ENCODE data around the gene SPATA3. TPM values are rescaled to one million over a fixed set of nuclear protein-coding genes. Genes with fewer than 3 reads are reported as not detected.

Gene SPATA3
- total RNA-seq, 1 donor from 2014 or later, result not detected

DNA sequence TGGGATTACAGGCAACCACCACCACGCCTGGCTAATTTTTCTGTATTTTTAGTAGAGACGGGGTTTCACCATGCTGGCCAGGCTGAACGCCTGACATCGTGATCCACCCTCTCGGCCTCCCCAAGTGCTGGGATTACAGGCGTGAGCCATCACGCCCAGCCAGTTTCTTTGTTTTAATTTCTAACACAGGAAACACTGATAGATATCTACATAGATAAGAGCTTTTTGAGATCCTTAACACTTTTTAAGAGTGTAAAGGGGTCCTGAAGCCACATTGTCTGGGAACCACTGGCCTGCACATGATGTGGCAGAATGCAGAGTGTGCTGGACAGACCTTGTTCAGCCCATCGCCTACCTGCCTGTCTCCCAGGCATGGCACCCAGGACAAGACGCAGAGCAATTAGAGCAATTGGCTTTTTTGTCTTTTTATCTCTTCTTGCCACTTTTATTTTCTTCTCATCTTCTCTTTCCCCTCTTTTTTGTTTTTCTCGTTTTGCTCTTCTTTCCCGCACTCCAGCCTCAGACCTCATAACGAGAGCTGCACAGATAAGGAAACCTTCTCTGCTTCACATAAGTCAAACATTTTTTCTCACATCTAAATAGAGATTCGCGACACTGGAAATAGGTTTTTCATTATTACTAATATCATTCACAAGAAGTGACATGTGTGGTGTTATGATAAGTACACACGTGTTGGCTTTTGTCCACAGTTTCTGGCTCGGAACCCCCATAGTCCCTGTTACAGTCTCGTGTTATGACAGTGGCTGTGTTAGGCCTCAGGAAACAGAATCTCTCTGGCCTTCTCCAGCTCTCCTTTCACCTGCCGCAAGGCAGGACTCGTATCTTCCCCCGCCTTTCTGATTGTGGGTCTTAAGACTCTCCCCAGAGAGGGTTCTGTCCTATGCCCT lies 45.7 kb upstream of the SPATA3 start:
- Histone ChIP-seq H3K36me3 (no peaks in the 10 kb centered on the region), H3K4me3 (no peak overlapping the region), H3K27ac (no peak overlapping the region), H3K4me1 (no peaks in the 10 kb centered on the region), H3K27me3 (no peaks in the 10 kb centered on the region), H3K9me3 (no peaks in the 10 kb centered on the region)
- no peak for DNase-seq (ENCODE audit: extremely low spot score in 2 of 2)
- TF ChIP-seq POLR2AphosphoS5 (IDR thresholded peaks at IDR 0.05; ENCODE audit: insufficient read depth in 1 of 2, low read depth in 1 of 2) (no peak), POLR2A (IDR thresholded peaks at IDR 0.05) (no peak)
- TF ChIP-seq, protein P1, sequence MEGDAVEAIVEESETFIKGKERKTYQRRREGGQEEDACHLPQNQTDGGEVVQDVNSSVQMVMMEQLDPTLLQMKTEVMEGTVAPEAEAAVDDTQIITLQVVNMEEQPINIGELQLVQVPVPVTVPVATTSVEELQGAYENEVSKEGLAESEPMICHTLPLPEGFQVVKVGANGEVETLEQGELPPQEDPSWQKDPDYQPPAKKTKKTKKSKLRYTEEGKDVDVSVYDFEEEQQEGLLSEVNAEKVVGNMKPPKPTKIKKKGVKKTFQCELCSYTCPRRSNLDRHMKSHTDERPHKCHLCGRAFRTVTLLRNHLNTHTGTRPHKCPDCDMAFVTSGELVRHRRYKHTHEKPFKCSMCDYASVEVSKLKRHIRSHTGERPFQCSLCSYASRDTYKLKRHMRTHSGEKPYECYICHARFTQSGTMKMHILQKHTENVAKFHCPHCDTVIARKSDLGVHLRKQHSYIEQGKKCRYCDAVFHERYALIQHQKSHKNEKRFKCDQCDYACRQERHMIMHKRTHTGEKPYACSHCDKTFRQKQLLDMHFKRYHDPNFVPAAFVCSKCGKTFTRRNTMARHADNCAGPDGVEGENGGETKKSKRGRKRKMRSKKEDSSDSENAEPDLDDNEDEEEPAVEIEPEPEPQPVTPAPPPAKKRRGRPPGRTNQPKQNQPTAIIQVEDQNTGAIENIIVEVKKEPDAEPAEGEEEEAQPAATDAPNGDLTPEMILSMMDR (IDR thresholded peaks at IDR 0.05), result no peak
- intact Hi-C loops (cut with DNase I), result no loop called here

DNA sequence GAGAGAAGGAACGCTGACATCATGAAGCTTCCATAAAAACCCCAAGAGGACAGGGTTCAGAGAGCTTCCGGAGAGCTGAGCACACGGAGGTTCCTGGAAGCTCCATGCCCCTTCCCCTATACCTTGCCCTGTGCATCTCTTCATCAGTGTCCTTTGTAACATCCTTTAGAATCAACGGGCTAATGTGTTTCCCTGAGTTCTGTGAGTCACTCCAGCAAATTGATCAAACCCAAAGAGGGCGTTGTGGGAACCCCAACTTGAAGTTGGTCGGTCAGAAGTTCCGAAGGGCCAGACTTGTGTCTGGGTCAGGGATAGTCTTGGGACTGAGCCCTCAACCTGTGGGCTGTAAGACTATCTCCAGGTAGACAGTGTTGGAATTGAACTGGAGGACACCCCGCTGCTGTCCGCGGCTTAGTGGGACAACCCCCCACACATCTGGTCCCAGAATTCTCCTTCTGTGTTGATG lies 45.0 kb upstream of the SPATA3 start:
- H3K4me1 ChIP-seq, result no peaks in the 10 kb centered on the region
- no peaks in the 10 kb centered on the region for H3K27me3 ChIP-seq
- H3K36me3 ChIP-seq, result no peaks in the 10 kb centered on the region
- DNase-seq (ENCODE audit: extremely low spot score in 2 of 2), result no peak
- H3K9me3 ChIP-seq, result no peaks in the 10 kb centered on the region
- no peak overlapping the region for H3K4me3 ChIP-seq
- TF ChIP-seq POLR2AphosphoS5 (IDR thresholded peaks at IDR 0.05; ENCODE audit: insufficient read depth in 1 of 2, low read depth in 1 of 2), result no peak
- TF ChIP-seq, protein P1 (IDR thresholded peaks at IDR 0.05), result no peak
- no peak for TF ChIP-seq POLR2A (IDR thresholded peaks at IDR 0.05)
- no peak overlapping the region for H3K27ac ChIP-seq
- intact Hi-C loops (cut with DNase I), result no loop called here

DNA sequence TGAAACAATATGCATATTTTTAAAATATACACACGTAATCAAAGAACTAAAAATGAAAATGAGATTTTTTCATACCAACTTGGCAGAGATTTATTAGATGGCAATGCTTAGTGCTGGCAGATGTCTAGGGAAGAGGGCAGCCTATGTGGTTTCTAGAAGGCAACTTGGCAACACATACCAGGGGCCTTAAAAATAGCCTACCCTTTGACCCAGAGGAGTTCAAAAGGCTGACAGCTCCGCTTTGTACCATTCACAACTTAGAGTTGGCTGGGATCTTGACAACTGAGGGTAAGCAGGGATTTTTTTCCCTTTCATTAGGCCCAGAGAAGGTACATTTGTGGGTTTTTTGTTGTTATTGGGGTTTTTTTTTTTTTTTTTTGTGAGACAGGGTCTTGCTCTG lies 44.5 kb upstream of the SPATA3 start:
- no peaks in the 10 kb centered on the region for H3K27me3 ChIP-seq
- no peaks in the 10 kb centered on the region for H3K9me3 ChIP-seq
- H3K4me1 ChIP-seq, result no peaks in the 10 kb centered on the region
- no peak overlapping the region for H3K27ac ChIP-seq
- no peaks in the 10 kb centered on the region for H3K36me3 ChIP-seq
- DNase-seq (ENCODE audit: extremely low spot score in 2 of 2), result no peak
- TF ChIP-seq, protein P1 (IDR thresholded peaks at IDR 0.05), result no peak
- no peak for TF ChIP-seq POLR2A (IDR thresholded peaks at IDR 0.05)
- no peak for TF ChIP-seq POLR2AphosphoS5 (IDR thresholded peaks at IDR 0.05; ENCODE audit: insufficient read depth in 1 of 2, low read depth in 1 of 2)
- H3K4me3 ChIP-seq, result no peak overlapping the region
- intact Hi-C loops (cut with DNase I), result no loop called here

DNA sequence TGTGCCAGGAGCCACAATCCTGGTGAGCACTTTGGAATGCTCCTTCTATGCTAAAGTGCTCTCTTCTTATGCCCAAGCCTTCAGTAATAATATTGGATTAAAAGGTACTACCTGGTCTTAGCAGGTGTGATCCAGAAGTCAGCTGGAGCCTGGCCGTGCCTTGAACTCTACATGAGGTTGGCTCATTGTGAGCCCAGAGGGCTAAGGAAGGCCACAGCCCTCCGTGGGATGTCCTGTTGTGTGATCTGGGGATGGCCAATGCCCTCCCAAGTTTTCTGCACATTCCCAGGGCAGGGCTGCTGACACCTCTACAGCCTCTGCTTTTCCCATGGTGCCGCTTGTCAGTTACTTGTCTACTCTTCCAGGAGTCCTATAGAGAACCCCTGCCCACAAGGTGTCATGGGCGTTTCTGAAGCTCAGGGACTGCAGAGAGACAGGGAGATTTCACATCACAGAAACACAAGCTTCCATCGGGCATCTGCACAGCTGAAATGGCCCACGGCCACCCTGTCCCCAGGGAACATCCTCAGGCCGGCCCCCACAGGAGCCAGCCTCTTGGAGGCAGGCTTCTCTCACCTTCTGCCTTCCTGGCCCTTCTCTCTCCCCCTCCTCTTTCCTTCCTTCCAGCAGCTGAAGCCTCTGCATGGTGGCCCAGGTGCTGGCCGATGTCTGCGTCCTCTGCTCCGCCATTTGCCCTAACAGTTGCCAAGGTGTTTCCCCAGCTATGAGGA lies 43.5 kb upstream of the SPATA3 start:
- H3K36me3 ChIP-seq, result no peaks in the 10 kb centered on the region
- TF ChIP-seq POLR2A (IDR thresholded peaks at IDR 0.05), result no peak
- DNase-seq (ENCODE audit: extremely low spot score in 2 of 2), result no peak
- H3K27me3 ChIP-seq, result no peaks in the 10 kb centered on the region
- no peaks in the 10 kb centered on the region for H3K9me3 ChIP-seq
- intact Hi-C loops (cut with DNase I), result no loop called here
- H3K4me3 ChIP-seq, result no peak overlapping the region
- peaks cover 8% of the 10 kb centered on the region for H3K4me1 ChIP-seq
- H3K27ac ChIP-seq, result no peak overlapping the region

DNA sequence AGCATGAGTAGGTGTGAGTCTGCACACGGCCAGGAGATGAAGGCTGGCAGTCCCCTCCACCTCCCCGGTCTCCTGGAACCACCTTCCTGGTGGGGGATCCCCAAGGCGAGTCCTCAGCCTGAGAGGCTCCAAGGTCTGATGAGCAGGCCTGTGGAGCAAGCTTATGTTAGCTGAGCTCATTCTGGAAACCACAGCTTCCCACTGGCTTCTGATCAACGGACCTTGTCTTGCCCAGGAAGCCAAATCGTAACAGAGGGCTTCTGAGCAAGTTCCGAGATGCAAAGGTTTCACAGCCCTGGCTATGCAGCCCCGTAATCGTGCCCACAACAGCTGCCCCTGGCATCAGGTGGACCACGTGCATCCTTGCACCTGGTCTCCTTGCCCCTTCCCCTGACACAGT lies 42.1 kb upstream of the SPATA3 start:
- no peaks in the 10 kb centered on the region for H3K36me3 ChIP-seq
- H3K27ac ChIP-seq, result no peak overlapping the region
- DNase-seq (ENCODE audit: extremely low spot score in 2 of 2), result no peak
- no peaks in the 10 kb centered on the region for H3K27me3 ChIP-seq
- TF ChIP-seq, protein P1 (IDR thresholded peaks at IDR 0.05), result no peak
- TF ChIP-seq POLR2AphosphoS5 (IDR thresholded peaks at IDR 0.05; ENCODE audit: insufficient read depth in 1 of 2, low read depth in 1 of 2) (no peak), POLR2A (IDR thresholded peaks at IDR 0.05) (no peak)
- peaks cover 15% of the 10 kb centered on the region for H3K4me1 ChIP-seq
- H3K9me3 ChIP-seq, result no peaks in the 10 kb centered on the region
- intact Hi-C loops (cut with DNase I), result no loop called here
- no peak overlapping the region for H3K4me3 ChIP-seq
